Smooth muscle cell (in vitro differentiated cells): ENCODE measurements around the gene PPP1R3C. TPM values are rescaled to one million over a fixed set of nuclear protein-coding genes. Genes with fewer than 3 reads are reported as not detected.

ENCODE experiments used
- DNase-seq: peaks from one replicate; lab custom pipeline; 2025; ENCODE audit not compliant: unreplicated experiment; lab: John Stamatoyannopoulos, UW
- H2AFZ ChIP-seq: fragments of 200-600 bp; sonication (generic); 2 replicates; pipeline ENCODE4 v1.6.0; 2016; ENCODE audit warnings: antibody characterized with exemption, low read depth, mild to moderate bottlenecking
- H3F3A ChIP-seq: fragments of 200-600 bp; sonication (generic); 2 replicates; pipeline ENCODE4 v1.6.0; 2017; ENCODE audit warnings: antibody characterized with exemption, low read depth
- H3K27ac ChIP-seq: fragments of 200-600 bp; sonication (generic); 2 replicates; pipeline ENCODE4 v1.5.1; 2016; ENCODE audit warnings: low read depth, mild to moderate bottlenecking
- H3K27me3 ChIP-seq: fragments of 200-600 bp; sonication (generic); 2 replicates; pipeline ENCODE4 v1.6.1; 2016; ENCODE audit warnings: low read depth, mild to moderate bottlenecking
- H3K36me3 ChIP-seq: fragments of 200-600 bp; sonication (generic); 2 replicates; pipeline ENCODE4 v1.5.1; 2016; ENCODE audit warnings: low read depth
- H3K4me1 ChIP-seq: fragments of 200-600 bp; sonication (generic); 2 replicates; pipeline ENCODE4 v1.5.1; 2016; ENCODE audit warnings: low read depth
- H3K4me2 ChIP-seq: fragments of 200-600 bp; sonication (generic); 2 replicates; pipeline ENCODE4 v1.6.0; 2016; ENCODE audit warnings: mild to moderate bottlenecking
- H3K4me3 ChIP-seq: fragments of 200-600 bp; sonication (generic); 2 replicates; pipeline ENCODE4 v1.5.1; 2016; ENCODE audit warnings: mild to moderate bottlenecking
- H3K79me2 ChIP-seq: fragments of 200-600 bp; sonication (generic); 2 replicates; pipeline ENCODE4 v1.6.0; 2016; ENCODE audit warnings: low read depth, mild to moderate bottlenecking
- H3K9ac ChIP-seq: fragments of 200-600 bp; sonication (generic); 2 replicates; pipeline ENCODE4 v1.6.0; 2016; ENCODE audit warnings: low read depth
- H3K9me3 ChIP-seq: fragments of 200-600 bp; sonication (generic); replicated peaks from 2 replicates; pipeline ENCODE4 v1.5.1; 2016; ENCODE audit warnings: low read depth
- H4K20me1 ChIP-seq: fragments of 200-600 bp; sonication (generic); 2 replicates; pipeline ENCODE4 v1.6.0; 2016; ENCODE audit warnings: low read depth
- WGBS: methylation state at CpG from one replicate; pipeline ENCODE4 v1.1.7; 2016; ENCODE audit warnings: low lambda C conversion rate; 5-methylcytosine and 5-hydroxymethylcytosine counted together
- polyA plus RNA-seq: library from polyadenylated mRNA; unstranded; fragments of >200 nt; fragmentation: Nextera tagmentation; extraction: Ambion mirVana; gene quantifications from 2 replicates; pipeline ENCODE4 v1.2.1, GENCODE V29; 2016
- total RNA-seq: library from RNA; depleted of rRNA; stranded (reverse); fragments of >200 nt; gene quantifications from 2 replicates; pipeline ENCODE4 v1.2.3, GENCODE V29; 2014
- TF ChIP-seq, protein P1 (sequence below): fragments of 200-600 bp; sonication (generic); IDR thresholded peaks from 2 replicates; pipeline ENCODE4 v1.5.1; 2017; ENCODE audit warnings: borderline replicate concordance, mild to moderate bottlenecking, antibody characterized with exemption; ENCODE audit not compliant: insufficient read depth, poor library complexity, severe bottlenecking

PPP1R3C gene
- 31.6 and 42.1 TPM in 2 replicates for total RNA-seq
- polyA plus RNA-seq: 14.4 and 18.2 TPM in 2 replicates

DNA sequence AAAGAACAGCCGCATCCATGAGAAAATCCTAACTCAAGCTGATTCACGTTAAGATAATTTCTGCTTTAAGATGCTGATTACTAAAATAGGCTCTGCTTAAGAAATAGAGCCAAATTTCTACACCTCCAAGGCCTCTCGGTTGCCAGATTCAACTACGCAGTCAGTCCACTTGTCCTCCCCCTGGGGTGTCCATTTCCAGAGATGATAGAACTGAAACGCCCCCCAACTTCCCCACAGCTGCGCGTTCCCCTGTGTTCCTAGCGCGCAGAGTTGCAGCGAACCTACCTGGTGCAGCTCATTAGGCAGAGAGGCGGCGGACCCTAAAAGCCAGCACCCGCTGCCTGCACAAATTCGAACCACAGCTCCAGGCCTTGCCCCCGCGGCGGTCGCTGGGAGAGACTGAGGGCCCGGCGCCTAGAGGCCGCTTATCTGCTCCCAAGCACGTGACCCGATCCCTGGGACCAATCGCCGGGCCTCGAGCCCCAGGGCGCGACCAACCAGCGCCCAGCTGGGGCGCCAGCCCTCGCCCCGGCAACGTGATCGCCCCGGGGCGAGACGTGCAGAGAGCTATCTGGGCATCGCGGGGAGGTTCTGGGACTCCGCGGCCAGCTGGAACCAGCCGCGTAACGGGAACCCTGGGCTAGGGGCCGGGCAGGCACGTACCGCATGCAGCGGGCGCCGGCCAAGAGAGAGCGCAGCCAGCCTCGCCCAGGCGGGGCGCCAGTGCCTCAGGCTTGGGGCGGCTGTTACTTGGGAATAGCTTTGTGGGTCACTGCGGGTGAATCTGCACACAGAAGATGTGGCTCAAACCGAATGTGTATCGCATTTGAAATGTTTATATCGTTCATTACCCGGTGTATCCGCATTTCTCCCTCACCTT lies at the start of gene PPP1R3C:
Gene PPP1R3C, minus strand, starts transcription at position 401 of the 880 bp plus-strand sequence. Its CDS starts 102 bp downstream, at position 299.
- peaks cover 38% of the 10 kb centered on the region for H3K79me2 ChIP-seq
- H3K9me3 ChIP-seq: no peaks in the 10 kb centered on the region
- TF ChIP-seq, protein P1, sequence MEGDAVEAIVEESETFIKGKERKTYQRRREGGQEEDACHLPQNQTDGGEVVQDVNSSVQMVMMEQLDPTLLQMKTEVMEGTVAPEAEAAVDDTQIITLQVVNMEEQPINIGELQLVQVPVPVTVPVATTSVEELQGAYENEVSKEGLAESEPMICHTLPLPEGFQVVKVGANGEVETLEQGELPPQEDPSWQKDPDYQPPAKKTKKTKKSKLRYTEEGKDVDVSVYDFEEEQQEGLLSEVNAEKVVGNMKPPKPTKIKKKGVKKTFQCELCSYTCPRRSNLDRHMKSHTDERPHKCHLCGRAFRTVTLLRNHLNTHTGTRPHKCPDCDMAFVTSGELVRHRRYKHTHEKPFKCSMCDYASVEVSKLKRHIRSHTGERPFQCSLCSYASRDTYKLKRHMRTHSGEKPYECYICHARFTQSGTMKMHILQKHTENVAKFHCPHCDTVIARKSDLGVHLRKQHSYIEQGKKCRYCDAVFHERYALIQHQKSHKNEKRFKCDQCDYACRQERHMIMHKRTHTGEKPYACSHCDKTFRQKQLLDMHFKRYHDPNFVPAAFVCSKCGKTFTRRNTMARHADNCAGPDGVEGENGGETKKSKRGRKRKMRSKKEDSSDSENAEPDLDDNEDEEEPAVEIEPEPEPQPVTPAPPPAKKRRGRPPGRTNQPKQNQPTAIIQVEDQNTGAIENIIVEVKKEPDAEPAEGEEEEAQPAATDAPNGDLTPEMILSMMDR: no peak
- peak within 1 kb of the TSS; percentile 49 for H3K9ac ChIP-seq
- peak; percentile 40 for DNase-seq
- H3F3A ChIP-seq: peaks cover 18% of the 10 kb centered on the region
- peak within 1 kb of the TSS; percentile 47 for H3K27ac ChIP-seq
- 13% methylated on average over 61 of the region's 61 CpGs for WGBS
- H4K20me1 ChIP-seq: peaks cover 36% of the 10 kb centered on the region
- H3K27me3 ChIP-seq: no peaks in the 10 kb centered on the region
- peak within 1 kb of the TSS; percentile 55 for H3K4me3 ChIP-seq
- no peaks in the 10 kb centered on the region for H3K36me3 ChIP-seq
- H2AFZ ChIP-seq: peak within 1 kb of the TSS; percentile 53
- peak within 1 kb of the TSS; percentile 90 for H3K4me2 ChIP-seq
- peaks cover 10% of the 10 kb centered on the region for H3K4me1 ChIP-seq

DNA sequence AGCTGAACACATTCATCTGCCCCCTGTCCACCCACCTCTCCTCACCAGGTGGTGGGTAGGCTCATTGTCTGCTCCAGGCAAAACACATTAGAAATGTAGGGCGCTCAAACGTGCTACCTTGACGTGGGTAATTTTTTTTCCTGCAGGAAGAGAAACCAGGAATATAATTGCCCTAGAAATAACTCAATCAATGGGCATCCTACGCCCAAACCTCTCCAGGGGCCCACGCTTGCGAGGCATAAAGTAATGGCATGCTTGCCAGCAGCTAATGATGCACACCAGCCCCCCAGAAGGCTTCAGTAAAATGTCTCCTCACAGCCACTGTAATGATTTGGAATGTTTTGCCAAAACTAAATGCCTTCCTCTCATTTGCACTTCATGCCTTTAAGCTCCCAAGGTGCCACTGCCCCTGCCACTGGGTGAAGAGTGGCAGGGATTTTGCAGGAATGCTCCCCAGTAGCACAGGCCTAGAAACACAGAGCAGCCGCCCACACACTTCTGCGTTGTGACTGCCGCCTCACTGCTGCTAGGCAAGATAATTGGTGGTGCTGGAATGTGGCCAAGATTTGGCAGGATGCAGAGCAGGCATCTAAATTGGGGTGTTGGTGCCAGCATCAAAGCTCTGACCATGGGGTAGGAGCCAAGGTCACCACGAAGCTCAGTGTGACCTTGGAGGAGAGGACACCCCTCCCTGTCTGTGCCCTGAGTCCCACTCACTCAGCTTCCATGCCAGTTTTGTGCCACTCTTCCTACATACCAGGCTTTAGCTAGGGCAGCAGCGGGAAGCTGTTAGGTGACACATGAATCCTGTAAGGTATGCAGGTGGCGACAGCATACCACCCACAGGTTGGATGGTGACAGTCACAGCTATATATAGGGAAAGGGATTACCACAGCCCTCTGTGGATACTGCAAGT lies 48.7 kb upstream of the PPP1R3C start:
- Histone ChIP-seq H3K9me3 (no peaks in the 10 kb centered on the region), H3K9ac (no peak overlapping the region), H3K27ac (no peak overlapping the region), H3K4me3 (no peak overlapping the region), H3K4me2 (no peak overlapping the region), H3K36me3 (no peaks in the 10 kb centered on the region), H4K20me1 (no peaks in the 10 kb centered on the region), H3K27me3 (no peaks in the 10 kb centered on the region), H2AFZ (no peak overlapping the region), H3K79me2 (no peaks in the 10 kb centered on the region), H3K4me1 (peaks cover 11% of the 10 kb centered on the region), H3F3A (no peaks in the 10 kb centered on the region)
- 76% methylated on average over 12 of the region's 12 CpGs for WGBS
- DNase-seq: no peak
- TF ChIP-seq, protein P1: no peak

DNA sequence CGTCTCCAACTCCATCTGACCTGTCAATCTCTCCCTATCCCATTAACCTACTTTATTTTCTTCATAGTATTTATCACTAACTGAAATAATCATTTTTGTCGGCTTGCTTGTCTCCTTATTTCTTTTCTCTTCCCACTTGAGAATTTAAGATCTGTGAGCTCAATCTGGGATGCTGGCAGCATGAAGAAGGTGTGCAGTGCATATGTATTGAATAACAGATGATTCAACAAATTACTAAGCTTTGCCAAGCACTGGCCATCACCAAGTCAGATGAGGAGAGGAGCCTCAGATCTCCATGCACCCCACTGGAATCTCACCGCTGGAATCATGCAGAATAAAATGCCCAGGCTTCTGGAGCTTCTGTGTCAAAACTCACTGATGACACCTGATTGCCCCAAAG lies 47.6 kb upstream of the PPP1R3C start:
- Histone ChIP-seq H3F3A (no peaks in the 10 kb centered on the region), H3K9ac (no peak overlapping the region), H2AFZ (no peak overlapping the region), H3K4me2 (no peak overlapping the region), H3K36me3 (no peaks in the 10 kb centered on the region), H3K4me1 (peaks cover 11% of the 10 kb centered on the region), H3K79me2 (no peaks in the 10 kb centered on the region), H3K4me3 (no peak overlapping the region), H4K20me1 (no peaks in the 10 kb centered on the region), H3K27me3 (no peaks in the 10 kb centered on the region), H3K9me3 (no peaks in the 10 kb centered on the region), H3K27ac (no peak overlapping the region)
- no peak for DNase-seq
- 95% methylated on average over 3 of the region's 3 CpGs for WGBS
- TF ChIP-seq, protein P1: no peak
